OCI-LY7 (cell line): ENCODE data around the gene FGFRL1.

Source experiments
- EZH2phosphoT487 ChIP-seq: fragments of 200-600 bp; sonication (generic); IDR thresholded peaks from 2 replicates; pipeline ENCODE4 v1.6.1; 2018; ENCODE audit warnings: low read depth, borderline replicate concordance, mild to moderate bottlenecking, mixed run types, antibody characterized with exemption, low read length, moderate library complexity, mixed read lengths
- TF ChIP-seq, protein P1 (sequence below): fragments of 200-600 bp; sonication (generic); conservative IDR thresholded peaks from 2 replicates; pipeline ENCODE4 v1.5.1; 2014; ENCODE audit warnings: mild to moderate bottlenecking, antibody characterized with exemption, low read length, moderate library complexity, mixed read lengths

DNA sequence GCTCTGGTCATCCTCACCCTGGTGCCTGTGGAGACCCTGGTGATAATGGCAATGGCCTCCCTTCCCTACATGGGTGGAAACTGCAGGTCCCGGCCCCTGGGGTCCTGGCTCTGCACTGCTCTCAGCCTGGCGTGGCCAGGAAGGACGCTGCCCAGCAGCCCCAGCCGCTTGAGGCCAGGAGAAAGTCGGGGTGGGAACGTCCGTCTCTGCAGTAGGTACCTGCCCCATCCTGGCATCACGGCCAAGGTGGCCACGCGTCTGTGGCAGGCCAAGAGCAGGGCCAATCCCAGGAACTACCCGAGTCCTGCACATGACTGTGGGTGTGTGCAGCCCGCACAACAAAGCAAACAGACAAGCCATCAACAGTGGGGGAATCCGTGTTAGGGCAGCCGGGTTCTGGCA lies 33.8 kb downstream of the FGFRL1 start:
- TF ChIP-seq, protein P1, sequence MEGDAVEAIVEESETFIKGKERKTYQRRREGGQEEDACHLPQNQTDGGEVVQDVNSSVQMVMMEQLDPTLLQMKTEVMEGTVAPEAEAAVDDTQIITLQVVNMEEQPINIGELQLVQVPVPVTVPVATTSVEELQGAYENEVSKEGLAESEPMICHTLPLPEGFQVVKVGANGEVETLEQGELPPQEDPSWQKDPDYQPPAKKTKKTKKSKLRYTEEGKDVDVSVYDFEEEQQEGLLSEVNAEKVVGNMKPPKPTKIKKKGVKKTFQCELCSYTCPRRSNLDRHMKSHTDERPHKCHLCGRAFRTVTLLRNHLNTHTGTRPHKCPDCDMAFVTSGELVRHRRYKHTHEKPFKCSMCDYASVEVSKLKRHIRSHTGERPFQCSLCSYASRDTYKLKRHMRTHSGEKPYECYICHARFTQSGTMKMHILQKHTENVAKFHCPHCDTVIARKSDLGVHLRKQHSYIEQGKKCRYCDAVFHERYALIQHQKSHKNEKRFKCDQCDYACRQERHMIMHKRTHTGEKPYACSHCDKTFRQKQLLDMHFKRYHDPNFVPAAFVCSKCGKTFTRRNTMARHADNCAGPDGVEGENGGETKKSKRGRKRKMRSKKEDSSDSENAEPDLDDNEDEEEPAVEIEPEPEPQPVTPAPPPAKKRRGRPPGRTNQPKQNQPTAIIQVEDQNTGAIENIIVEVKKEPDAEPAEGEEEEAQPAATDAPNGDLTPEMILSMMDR = no peak
- TF ChIP-seq EZH2phosphoT487 = no peak
